ENCODE measurements around the gene FAM20C. TPM values are rescaled to one million over a fixed set of nuclear protein-coding genes. Genes with fewer than 3 reads are reported as not detected.

The FAM20C gene
- total RNA-seq, 1 experiment from 2014 or later, result 62.4 TPM

DNA sequence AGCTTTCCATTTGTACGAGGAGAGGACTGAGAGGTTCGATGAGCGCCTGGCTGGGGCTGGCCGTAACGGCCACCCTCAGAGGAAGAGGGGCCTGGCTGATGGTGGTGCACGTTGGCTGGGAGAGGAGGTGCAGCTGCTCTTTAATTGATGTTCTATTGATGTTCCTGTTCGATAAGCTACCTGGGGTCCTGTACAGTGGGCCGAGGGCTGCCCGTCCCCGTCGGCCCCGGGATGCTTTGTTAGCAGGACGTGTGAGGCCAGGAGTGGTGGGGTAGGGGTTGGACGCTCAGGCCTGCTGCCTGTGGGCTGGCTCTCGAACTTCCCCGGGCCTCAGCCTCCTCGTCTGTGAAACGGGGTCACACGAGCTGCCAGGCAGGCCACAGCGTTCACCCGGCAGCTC lies 25.4 kb downstream of the FAM20C start:
- no TSS peak for BruUV-seq (replicated peaks)
- TF ChIP-seq, protein P1, sequence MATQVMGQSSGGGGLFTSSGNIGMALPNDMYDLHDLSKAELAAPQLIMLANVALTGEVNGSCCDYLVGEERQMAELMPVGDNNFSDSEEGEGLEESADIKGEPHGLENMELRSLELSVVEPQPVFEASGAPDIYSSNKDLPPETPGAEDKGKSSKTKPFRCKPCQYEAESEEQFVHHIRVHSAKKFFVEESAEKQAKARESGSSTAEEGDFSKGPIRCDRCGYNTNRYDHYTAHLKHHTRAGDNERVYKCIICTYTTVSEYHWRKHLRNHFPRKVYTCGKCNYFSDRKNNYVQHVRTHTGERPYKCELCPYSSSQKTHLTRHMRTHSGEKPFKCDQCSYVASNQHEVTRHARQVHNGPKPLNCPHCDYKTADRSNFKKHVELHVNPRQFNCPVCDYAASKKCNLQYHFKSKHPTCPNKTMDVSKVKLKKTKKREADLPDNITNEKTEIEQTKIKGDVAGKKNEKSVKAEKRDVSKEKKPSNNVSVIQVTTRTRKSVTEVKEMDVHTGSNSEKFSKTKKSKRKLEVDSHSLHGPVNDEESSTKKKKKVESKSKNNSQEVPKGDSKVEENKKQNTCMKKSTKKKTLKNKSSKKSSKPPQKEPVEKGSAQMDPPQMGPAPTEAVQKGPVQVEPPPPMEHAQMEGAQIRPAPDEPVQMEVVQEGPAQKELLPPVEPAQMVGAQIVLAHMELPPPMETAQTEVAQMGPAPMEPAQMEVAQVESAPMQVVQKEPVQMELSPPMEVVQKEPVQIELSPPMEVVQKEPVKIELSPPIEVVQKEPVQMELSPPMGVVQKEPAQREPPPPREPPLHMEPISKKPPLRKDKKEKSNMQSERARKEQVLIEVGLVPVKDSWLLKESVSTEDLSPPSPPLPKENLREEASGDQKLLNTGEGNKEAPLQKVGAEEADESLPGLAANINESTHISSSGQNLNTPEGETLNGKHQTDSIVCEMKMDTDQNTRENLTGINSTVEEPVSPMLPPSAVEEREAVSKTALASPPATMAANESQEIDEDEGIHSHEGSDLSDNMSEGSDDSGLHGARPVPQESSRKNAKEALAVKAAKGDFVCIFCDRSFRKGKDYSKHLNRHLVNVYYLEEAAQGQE (IDR thresholded peaks at IDR 0.05; ENCODE audit: insufficient read depth in 1 of 2, low read depth in 2 of 2, low read length in 1 of 2), result no peak
- no peak for TF ChIP-seq SIN3A (IDR thresholded peaks at IDR 0.05; ENCODE audit: borderline replicate concordance, insufficient read depth, low read depth, low read length)
- TF ChIP-seq TCF7L2 (IDR thresholded peaks at IDR 0.05; ENCODE audit: low read depth, low read length), result no peak
- CTCF ChIA-PET, result no interaction called here
- POLR2A ChIA-PET, result interaction anchor here (0.6 kb wide), 1 partner anchor 902 kb away, joined by 3 read pairs; no protein-coding TSS in a partner anchor
- no peaks in the 10 kb centered on the region for H3K9me3 ChIP-seq (ENCODE audit: control insufficient read depth, insufficient read depth, low read depth, low read length)
- intact Hi-C loops (cut with micrococcal nuclease; ENCODE audit: unreplicated experiment), result no loop called here
- no peaks in the 10 kb centered on the region for H3K36me3 ChIP-seq (ENCODE audit: control insufficient read depth, insufficient read depth, low read length)
- ATAC-seq (no peak), DNase-seq (ENCODE audit: low read depth, low spot score) (no peak)
- in situ Hi-C loops (cut with HindIII; ENCODE audit: low pct_unique_long_range_greater_than_20kb, low sequenced_read_pairs), result no loop called here
- peaks cover 23% of the 10 kb centered on the region for H3K4me1 ChIP-seq (ENCODE audit: control insufficient read depth, insufficient read depth, low read length)
- H3K27ac ChIP-seq (ENCODE audit: low read length), result no peak overlapping the region
- no peak overlapping the region for H3K4me3 ChIP-seq (ENCODE audit: low read depth in 2 of 2, low read length in 2 of 2)
- H3K27me3 ChIP-seq (ENCODE audit: control insufficient read depth, insufficient read depth, low read length), result no peaks in the 10 kb centered on the region

DNA sequence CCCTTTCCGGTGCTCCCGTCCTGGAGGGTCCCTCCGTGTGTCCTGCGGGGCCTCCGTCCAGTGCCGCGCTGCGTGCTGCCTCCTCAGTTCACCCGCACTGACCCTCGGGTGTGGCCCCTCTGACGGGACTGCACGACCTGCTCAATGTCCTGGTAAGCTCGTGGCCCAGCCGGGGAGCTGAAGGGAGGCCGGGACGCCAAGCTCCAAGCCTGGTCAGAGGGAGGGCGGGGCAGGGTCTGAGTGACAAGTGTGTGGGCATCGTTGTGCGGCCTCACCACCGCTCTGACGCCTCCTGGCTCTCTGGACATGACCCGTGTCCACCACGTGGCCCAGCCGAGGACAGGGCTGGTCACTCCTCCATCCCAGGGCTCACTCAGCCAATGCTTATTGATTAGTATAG lies 25.9 kb downstream of the FAM20C start:
- H3K27ac ChIP-seq (ENCODE audit: low read length), result no peak overlapping the region
- TF ChIP-seq TCF7L2 (IDR thresholded peaks at IDR 0.05; ENCODE audit: low read depth, low read length), result no peak
- TF ChIP-seq, protein P1 (IDR thresholded peaks at IDR 0.05; ENCODE audit: insufficient read depth in 1 of 2, low read depth in 2 of 2, low read length in 1 of 2), result no peak
- no peak for TF ChIP-seq SIN3A (IDR thresholded peaks at IDR 0.05; ENCODE audit: borderline replicate concordance, insufficient read depth, low read depth, low read length)
- no peak for TF ChIP-seq CTCF (IDR thresholded peaks at IDR 0.05)
- TF ChIP-seq POLR2AphosphoS5 (IDR thresholded peaks at IDR 0.05; ENCODE audit: low read depth, low read length), result no peak
- no peaks in the 10 kb centered on the region for H3K36me3 ChIP-seq (ENCODE audit: control insufficient read depth, insufficient read depth, low read length)
- ChIA-PET POLR2A (interaction anchor here (0.6 kb wide), 1 partner anchor 901 kb away, joined by 3 read pairs; no protein-coding TSS in a partner anchor), CTCF (no interaction called here)
- no peaks in the 10 kb centered on the region for H3K27me3 ChIP-seq (ENCODE audit: control insufficient read depth, insufficient read depth, low read length)
- H3K4me3 ChIP-seq (ENCODE audit: low read depth in 2 of 2, low read length in 2 of 2), result no peak overlapping the region
- intact Hi-C loops (cut with micrococcal nuclease; ENCODE audit: unreplicated experiment) (no loop called here), in situ Hi-C loops (cut with HindIII; ENCODE audit: low pct_unique_long_range_greater_than_20kb, low sequenced_read_pairs) (no loop called here)
- peaks cover 23% of the 10 kb centered on the region for H3K4me1 ChIP-seq (ENCODE audit: control insufficient read depth, insufficient read depth, low read length)
- no peaks in the 10 kb centered on the region for H3K9me3 ChIP-seq (ENCODE audit: control insufficient read depth, insufficient read depth, low read depth, low read length)
- no TSS peak for BruUV-seq (replicated peaks)
- no peak for DNase-seq (ENCODE audit: low read depth, low spot score)
- no peak for ATAC-seq

Measured in Panc1 (cell line).